HepG2 (cell line): ENCODE measurements around the gene TEX30. TPM values are rescaled to one million over a fixed set of nuclear protein-coding genes. Genes with fewer than 3 reads are reported as not detected.
A peak's percentile ranks its signal among the peaks of the same experiment; 100 is the strongest.

Source experiments
- ARNT2 ChIP-seq: sonication (generic); formaldehyde crosslinking; IDR thresholded peaks from 2 replicates; pipeline ENCODE4 v1.8.0; 2022; ENCODE audit warnings: mild to moderate bottlenecking, low read depth, missing genetic modification reagents, moderate library complexity
- KMT2B ChIP-seq: IDR thresholded peaks from 2 replicates; pipeline ENCODE4 v1.6.1; 2016; ENCODE audit warnings: missing genetic modification reagents, missing compliant biosample characterization
- LCORL ChIP-seq, 2 experiments: fragments of 450-650 bp in 1 of 2; sonication (generic) in 1 of 2; formaldehyde crosslinking in 1 of 2; IDR thresholded peaks; 2 replicates each; pipeline versions ENCODE4 v1.5.0 to v1.6.1; 2017 to 2020; ENCODE audit warnings: antibody characterized with exemption in 1 of 2, missing genetic modification reagents in 1 of 2
- MED13 ChIP-seq: sonication (generic); formaldehyde crosslinking; IDR thresholded peaks from 2 replicates; pipeline ENCODE4 v1.5.0; 2020; ENCODE audit warnings: missing genetic modification reagents
- MEF2D ChIP-seq: sonication (generic); formaldehyde crosslinking; IDR thresholded peaks from 2 replicates; pipeline ENCODE4 v1.5.1; 2020; ENCODE audit warnings: mild to moderate bottlenecking, missing genetic modification reagents
- NPAS2 ChIP-seq: sonication (generic); formaldehyde crosslinking; IDR thresholded peaks from 2 replicates; pipeline ENCODE4 v1.8.0; 2022; ENCODE audit warnings: mild to moderate bottlenecking, missing genetic modification reagents, borderline replicate concordance
- NR2F6 ChIP-seq, 2 experiments: IDR thresholded peaks; 2 replicates each; pipeline ENCODE4 v1.6.1; 2016; ENCODE audit warnings: antibody characterized with exemption in 1 of 2, mild to moderate bottlenecking in 1 of 2
- POGK ChIP-seq: sonication (generic); formaldehyde crosslinking; conservative IDR thresholded peaks from 2 replicates; pipeline ENCODE4 v1.8.0; 2022; ENCODE audit warnings: mild to moderate bottlenecking, moderate library complexity, missing genetic modification reagents
- REPIN1 ChIP-seq: sonication (generic); formaldehyde crosslinking; IDR thresholded peaks from 2 replicates; pipeline ENCODE4 v1.8.0; 2022; ENCODE audit warnings: missing genetic modification reagents, low read depth, mild to moderate bottlenecking, borderline replicate concordance
- STAT6 ChIP-seq: sonication (generic); formaldehyde crosslinking; IDR thresholded peaks from 2 replicates; pipeline ENCODE4 v1.4.0; 2020; ENCODE audit warnings: missing genetic modification reagents, mild to moderate bottlenecking, borderline replicate concordance
- TARDBP ChIP-seq: sonication (generic); formaldehyde crosslinking; IDR thresholded peaks from 2 replicates; pipeline ENCODE4 v1.8.0; 2022; ENCODE audit warnings: mild to moderate bottlenecking, missing genetic modification reagents
- TCF12 ChIP-seq, 2 experiments: fragments of 450-650 bp in 1 of 2; sonication (generic) in 1 of 2; formaldehyde crosslinking in 1 of 2; IDR thresholded peaks; 2 replicates each; pipeline versions ENCODE4 v1.6.1 to v1.8.0; 2017 to 2022; ENCODE audit warnings: antibody characterized with exemption in 1 of 2, mild to moderate bottlenecking in 1 of 2, missing genetic modification reagents in 1 of 2, moderate library complexity in 1 of 2
- ZBTB14 ChIP-seq: sonication (generic); formaldehyde crosslinking; IDR thresholded peaks from 2 replicates; pipeline ENCODE4 v1.4.0; 2020; ENCODE audit warnings: missing genetic modification reagents
- ZFP90 ChIP-seq: sonication (generic); formaldehyde crosslinking; IDR thresholded peaks from 2 replicates; pipeline ENCODE4 v1.8.0; 2022; ENCODE audit warnings: missing genetic modification reagents, mild to moderate bottlenecking, inconsistent platforms, borderline replicate concordance
- ZKSCAN1 ChIP-seq: fragments of 150-350 bp; IDR thresholded peaks from 2 replicates; pipeline ENCODE4 v1.6.1; 2014; ENCODE audit warnings: low read length
- ZMAT3 ChIP-seq: sonication (generic); formaldehyde crosslinking; conservative IDR thresholded peaks from 2 replicates; pipeline ENCODE4 v1.7.0; 2021; ENCODE audit warnings: missing genetic modification reagents
- ZNF136 ChIP-seq: sonication (generic); formaldehyde crosslinking; IDR thresholded peaks from 2 replicates; pipeline ENCODE4 v1.8.1; 2022; ENCODE audit warnings: low read depth, mild to moderate bottlenecking, moderate library complexity, missing genetic modification reagents
- ZNF766 ChIP-seq: sonication (generic); formaldehyde crosslinking; IDR thresholded peaks from 2 replicates; pipeline ENCODE4 v1.5.0; 2020; ENCODE audit warnings: missing genetic modification reagents, borderline replicate concordance
- ZNF800 ChIP-seq: sonication (generic); formaldehyde crosslinking; IDR thresholded peaks from 2 replicates; pipeline ENCODE4 v1.4.0; 2020; ENCODE audit warnings: missing genetic modification reagents
- ZSCAN25 ChIP-seq: sonication (generic); formaldehyde crosslinking; IDR thresholded peaks from 2 replicates; pipeline ENCODE4 v1.8.0; 2022; ENCODE audit warnings: mild to moderate bottlenecking, missing genetic modification reagents
- polyA plus RNA-seq, 8 experiments: library from polyadenylated mRNA; depleted of rRNA in 3 of 8; stranded (reverse) in 7 of 8; unstranded in 1 of 8; fragments of >200 nt; fragmentation: Illumina TruSeq in 4 of 8; extraction: Trizol in 4 of 8; gene quantifications; 2 replicates each; pipeline versions ENCODE4 v1.2.1 to v1.2.3, GENCODE V29; 2011 to 2016; ENCODE audit warnings: low read depth in 4 of 8, missing spikeins in 1 of 8, mixed read lengths in 1 of 8; ENCODE audit not compliant: insufficient read depth in 1 of 8
- total RNA-seq, 5 experiments: library from RNA; depleted of rRNA; stranded (reverse); fragments of >200 nt; fragmentation: Illumina TruSeq; extraction: Trizol; gene quantifications; 2 replicates each; pipeline ENCODE4 v1.2.3, GENCODE V29; 2016; ENCODE audit warnings: low read depth in 1 of 5

Gene TEX30
- total and polyA plus RNA-seq, 2 of the 13 experiments (the other 11 are each of a cell fraction or from before 2014, with no cell fraction given) = 0.60 to 1.2 TPM

GRCh38 chr13:102800145-102801041 is 26.8 kb upstream of the TEX30 start (continued):
- peak; percentile 73; the same call in 1 of the 2 replicates for TF ChIP-seq ARNT2
- TF ChIP-seq TARDBP = 0 out of 2 replicates have a peak, but pooled peaks have one; percentile 53
- 0 out of 2 replicates have a peak, but pooled peaks have one; percentile 23 for TF ChIP-seq ZKSCAN1
- no peak for TF ChIP-seq NPAS2
- TF ChIP-seq ZFP90 (CRISPR knock-in tag) = peak; percentile 59; the same call in 1 of the 2 replicates
- TF ChIP-seq MED13 = 0 out of 2 replicates have a peak, but pooled peaks have one; percentile 61
- TF ChIP-seq POGK (CRISPR knock-in tag) = peak; percentile 67
- peak; percentile 79; the same call in 1 of the 2 replicates for TF ChIP-seq REPIN1 (CRISPR knock-in tag)
- peak; percentile 91 for TF ChIP-seq ZNF800 (CRISPR knock-in tag)
- TF ChIP-seq KMT2B (CRISPR knock-in tag) = peak; percentile 77
- TF ChIP-seq ZBTB14 = 0 out of 2 replicates have a peak, but pooled peaks have one; percentile 26
- no peak for TF ChIP-seq NR2F6 (IDR thresholded peaks at IDR 0.05)
- TF ChIP-seq NR2F6 (CRISPR knock-in tag; IDR thresholded peaks at IDR 0.05) = no peak
- no peak for TF ChIP-seq LCORL (IDR thresholded peaks at IDR 0.05)
- TF ChIP-seq LCORL (CRISPR knock-in tag; IDR thresholded peaks at IDR 0.05) = peak; percentile 70
- TF ChIP-seq ZNF136 (CRISPR knock-in tag) = 0 out of 2 replicates have a peak, but pooled peaks have one; percentile 51
- TF ChIP-seq STAT6 (CRISPR knock-in tag) = no peak
- no peak for TF ChIP-seq TCF12 (IDR thresholded peaks at IDR 0.05)
- 0 out of 2 replicates have a peak, but pooled peaks have one; percentile 61 for TF ChIP-seq TCF12 (CRISPR knock-in tag; IDR thresholded peaks at IDR 0.05)
- TF ChIP-seq ZSCAN25 (CRISPR knock-in tag) = peak; percentile 73
- no peak for TF ChIP-seq MEF2D
- no peak for TF ChIP-seq ZNF766 (CRISPR knock-in tag)
- TF ChIP-seq ZMAT3 = 0 out of 2 replicates have a peak, but pooled peaks have one; percentile 61
